Neural progenitor cell (in vitro differentiated cells): ENCODE results near the gene CCDC71L.

ENCODE experiments used
- CTCF ChIP-seq: fragments of 200-600 bp; sonication (generic); IDR thresholded peaks from 2 replicates; pipeline ENCODE4 v1.5.1; 2017; ENCODE audit warnings: antibody characterized with exemption, mild to moderate bottlenecking
- EZH2 ChIP-seq: fragments of 200-600 bp; sonication (generic); IDR thresholded peaks from 2 replicates; pipeline ENCODE4 v1.6.1; 2017; ENCODE audit warnings: antibody characterized with exemption, mild to moderate bottlenecking, moderate library complexity
- EZH2phosphoT487 ChIP-seq: fragments of 200-600 bp; sonication (generic); IDR thresholded peaks from 2 replicates; pipeline ENCODE4 v1.6.1; 2017; ENCODE audit warnings: antibody characterized with exemption

GRCh38 chr7:106640368-106641141 is 20.4 kb downstream of the CCDC71L start:
- TF ChIP-seq EZH2 (no peak), EZH2phosphoT487 (no peak), CTCF (no peak)
